GM18505 (cell line): ENCODE measurements around the gene ROBO2.

ENCODE experiments used
- ATAC-seq: cut with Tn5 transposase; IDR thresholded peaks from one replicate; pipeline ENCODE4 v1.9.1; 2021; ENCODE audit not compliant: unreplicated experiment
- POLR2A ChIP-seq: IDR thresholded peaks from 4 replicates; pipeline ENCODE4 v1.6.1; 2011; ENCODE audit warnings: borderline replicate concordance; ENCODE audit not compliant: insufficient read depth, insufficient read length; ENCODE audit errors: extremely low read depth

The ROBO2 gene

GRCh38 chr3:77686560-77686959, 646.7 kb downstream of the ROBO2 start:
- no peak for TF ChIP-seq POLR2A
- ATAC-seq, result no peak

- no peak for ATAC-seq
- no peak for TF ChIP-seq POLR2A
These were observed 647.6 kb downstream of the ROBO2 start for GRCh38 chr3:77687545-77687944.

- no peak for ATAC-seq
- no peak for TF ChIP-seq POLR2A
These were observed 650.5 kb downstream of the ROBO2 start for GRCh38 chr3:77690284-77690845.

GRCh38 chr3:77693147-77693546, 653.2 kb downstream of the ROBO2 start:
- TF ChIP-seq POLR2A, result no peak
- no peak for ATAC-seq

DNA sequence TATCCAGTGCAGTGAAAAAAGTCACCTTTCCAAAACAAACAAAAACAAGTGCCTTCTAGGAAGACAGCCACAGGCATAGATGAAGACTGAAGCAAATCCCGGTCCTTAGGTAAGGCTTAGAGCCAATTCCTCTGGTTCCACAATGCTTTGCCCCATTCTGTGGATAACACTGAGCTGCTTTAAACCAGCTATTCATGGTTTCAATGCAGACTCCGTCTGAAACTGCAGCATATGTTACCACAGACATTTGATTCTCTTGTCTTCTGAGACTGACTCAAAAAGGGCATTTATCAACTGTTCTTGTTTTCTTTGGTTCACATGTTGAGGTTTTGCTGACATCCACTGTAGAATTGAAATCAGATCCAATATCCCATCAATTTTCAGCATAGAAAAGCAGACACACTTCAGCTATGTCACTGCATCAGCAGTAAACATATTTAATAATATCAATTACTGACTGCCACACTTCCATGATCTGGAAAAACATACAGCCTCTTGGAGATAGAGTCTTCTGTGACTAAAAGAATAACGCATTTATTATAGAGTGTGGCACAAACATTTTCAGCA, 659.3 kb downstream of the ROBO2 start:
- TF ChIP-seq POLR2A, result no peak
- no peak for ATAC-seq
